ENCODE measurements around the gene ZNF444.
"Not testable (repeated sequence)": the region's sequence is repeated elsewhere in the genome, so short reads cannot be mapped to it uniquely, and the experiment has no call there.

The ZNF444 gene

GRCh38 chr19:56142897-56143434, 1.9 kb downstream of the ZNF444 start:
- H3K4me3 ChIP-seq (ENCODE audit: low read length): no peak overlapping the region
- H3K36me3 ChIP-seq (ENCODE audit: insufficient read depth, low read length): peaks cover 12% of the 10 kb centered on the region
- H3K9ac ChIP-seq (ENCODE audit: low read depth, low read length): no peak overlapping the region
- no peaks in the 10 kb centered on the region for H3K27me3 ChIP-seq (ENCODE audit: control insufficient read depth, insufficient read depth, low read length)
- no peak overlapping the region for H3K4me2 ChIP-seq (ENCODE audit: low read length)
- peaks cover 11% of the 10 kb centered on the region for H3K4me1 ChIP-seq (ENCODE audit: control insufficient read depth, insufficient read depth, low read length)
- no peaks in the 10 kb centered on the region for H3K9me3 ChIP-seq (replicated peaks; ENCODE audit: low read length)

- H3K36me3 ChIP-seq (ENCODE audit: insufficient read depth, low read length): peaks cover 16% of the 10 kb centered on the region
- H3K4me1 ChIP-seq (ENCODE audit: control insufficient read depth, insufficient read depth, low read length): peaks cover 11% of the 10 kb centered on the region
- no peak overlapping the region for H3K9ac ChIP-seq (ENCODE audit: low read depth, low read length)
- H3K27me3 ChIP-seq (ENCODE audit: control insufficient read depth, insufficient read depth, low read length): no peaks in the 10 kb centered on the region
- no peak overlapping the region for H3K4me3 ChIP-seq (ENCODE audit: low read length)
- no peaks in the 10 kb centered on the region for H3K9me3 ChIP-seq (replicated peaks; ENCODE audit: low read length)
- H3K4me2 ChIP-seq (ENCODE audit: low read length): no peak overlapping the region
These were observed 3.3 kb downstream of the ZNF444 start for GRCh38 chr19:56144376-56144775.

- Histone ChIP-seq H3K9me3 (replicated peaks; ENCODE audit: low read length) (no peaks in the 10 kb centered on the region), H3K36me3 (ENCODE audit: insufficient read depth, low read length) (peaks cover 20% of the 10 kb centered on the region), H3K4me2 (ENCODE audit: low read length) (no peak overlapping the region), H3K4me3 (ENCODE audit: low read length) (no peak overlapping the region), H3K4me1 (ENCODE audit: control insufficient read depth, insufficient read depth, low read length) (peaks cover 8% of the 10 kb centered on the region), H3K27me3 (ENCODE audit: control insufficient read depth, insufficient read depth, low read length) (no peaks in the 10 kb centered on the region), H3K9ac (ENCODE audit: low read depth, low read length) (no peak overlapping the region)
These were observed 3.7 kb downstream of the ZNF444 start for GRCh38 chr19:56144831-56145230.

GRCh38 chr19:56145698-56146097, 4.6 kb downstream of the ZNF444 start:
- Histone ChIP-seq H3K9ac (ENCODE audit: low read depth, low read length) (no peak overlapping the region), H3K4me1 (ENCODE audit: control insufficient read depth, insufficient read depth, low read length) (peaks cover 5% of the 10 kb centered on the region), H3K36me3 (ENCODE audit: insufficient read depth, low read length) (peaks cover 20% of the 10 kb centered on the region), H3K4me2 (ENCODE audit: low read length) (no peak overlapping the region), H3K4me3 (ENCODE audit: low read length) (no peak overlapping the region), H3K27me3 (ENCODE audit: control insufficient read depth, insufficient read depth, low read length) (no peaks in the 10 kb centered on the region), H3K9me3 (replicated peaks; ENCODE audit: low read length) (no peaks in the 10 kb centered on the region)

GRCh38 chr19:56146904-56147303, 5.8 kb downstream of the ZNF444 start:
- H3K9me3 ChIP-seq (replicated peaks; ENCODE audit: low read length): no peaks in the 10 kb centered on the region
- peaks cover 20% of the 10 kb centered on the region for H3K36me3 ChIP-seq (ENCODE audit: insufficient read depth, low read length)
- H3K9ac ChIP-seq (ENCODE audit: low read depth, low read length): no peak overlapping the region
- no peak overlapping the region for H3K4me2 ChIP-seq (ENCODE audit: low read length)
- no peaks in the 10 kb centered on the region for H3K27me3 ChIP-seq (ENCODE audit: control insufficient read depth, insufficient read depth, low read length)
- H3K4me3 ChIP-seq (ENCODE audit: low read length): no peak overlapping the region
- peaks cover 4% of the 10 kb centered on the region for H3K4me1 ChIP-seq (ENCODE audit: control insufficient read depth, insufficient read depth, low read length)

- Histone ChIP-seq H3K9ac (ENCODE audit: low read depth, low read length) (no peak overlapping the region), H3K4me3 (ENCODE audit: low read length) (no peak overlapping the region), H3K4me1 (ENCODE audit: control insufficient read depth, insufficient read depth, low read length) (no peaks in the 10 kb centered on the region), H3K4me2 (ENCODE audit: low read length) (no peak overlapping the region), H3K9me3 (replicated peaks; ENCODE audit: low read length) (no peaks in the 10 kb centered on the region), H3K36me3 (ENCODE audit: insufficient read depth, low read length) (peaks cover 20% of the 10 kb centered on the region), H3K27me3 (ENCODE audit: control insufficient read depth, insufficient read depth, low read length) (no peaks in the 10 kb centered on the region)
These were observed 6.2 kb downstream of the ZNF444 start for GRCh38 chr19:56147307-56147706.

GRCh38 chr19:56148096-56148495, 7.0 kb downstream of the ZNF444 start:
- Histone ChIP-seq H3K9me3 (replicated peaks; ENCODE audit: low read length) (no peaks in the 10 kb centered on the region), H3K36me3 (ENCODE audit: insufficient read depth, low read length) (peaks cover 20% of the 10 kb centered on the region), H3K4me3 (ENCODE audit: low read length) (no peak overlapping the region), H3K4me1 (ENCODE audit: control insufficient read depth, insufficient read depth, low read length) (no peaks in the 10 kb centered on the region), H3K4me2 (ENCODE audit: low read length) (no peak overlapping the region), H3K27me3 (ENCODE audit: control insufficient read depth, insufficient read depth, low read length) (no peaks in the 10 kb centered on the region), H3K9ac (ENCODE audit: low read depth, low read length) (no peak overlapping the region)

GRCh38 chr19:56148955-56149655, 8.0 kb downstream of the ZNF444 start:
- not testable (repeated sequence) for H3K4me3 ChIP-seq (ENCODE audit: low read length); H3K9me3 ChIP-seq (replicated peaks; ENCODE audit: low read length); H3K9ac ChIP-seq (ENCODE audit: low read depth, low read length); H3K4me2 ChIP-seq (ENCODE audit: low read length); H3K27me3 ChIP-seq (ENCODE audit: control insufficient read depth, insufficient read depth, low read length); H3K4me1 ChIP-seq (ENCODE audit: control insufficient read depth, insufficient read depth, low read length)
- H3K36me3 ChIP-seq (ENCODE audit: insufficient read depth, low read length): peaks cover 20% of the 10 kb centered on the region

GRCh38 chr19:56149656-56150038, 8.6 kb downstream of the ZNF444 start:
- Histone ChIP-seq H3K4me2 (ENCODE audit: low read length) (no peak overlapping the region), H3K9me3 (replicated peaks; ENCODE audit: low read length) (no peaks in the 10 kb centered on the region), H3K27me3 (ENCODE audit: control insufficient read depth, insufficient read depth, low read length) (no peaks in the 10 kb centered on the region), H3K9ac (ENCODE audit: low read depth, low read length) (no peak overlapping the region), H3K4me1 (ENCODE audit: control insufficient read depth, insufficient read depth, low read length) (no peaks in the 10 kb centered on the region), H3K36me3 (ENCODE audit: insufficient read depth, low read length) (peaks cover 20% of the 10 kb centered on the region), H3K4me3 (ENCODE audit: low read length) (no peak overlapping the region)

GRCh38 chr19:56150358-56150757, 9.3 kb downstream of the ZNF444 start:
- peaks cover 20% of the 10 kb centered on the region for H3K36me3 ChIP-seq (ENCODE audit: insufficient read depth, low read length)
- no peak overlapping the region for H3K4me3 ChIP-seq (ENCODE audit: low read length)
- no peak overlapping the region for H3K9ac ChIP-seq (ENCODE audit: low read depth, low read length)
- H3K9me3 ChIP-seq (replicated peaks; ENCODE audit: low read length): no peaks in the 10 kb centered on the region
- H3K4me1 ChIP-seq (ENCODE audit: control insufficient read depth, insufficient read depth, low read length): no peaks in the 10 kb centered on the region
- H3K4me2 ChIP-seq (ENCODE audit: low read length): no peak overlapping the region
- no peaks in the 10 kb centered on the region for H3K27me3 ChIP-seq (ENCODE audit: control insufficient read depth, insufficient read depth, low read length)

- H3K4me2 ChIP-seq (ENCODE audit: low read length): no peak overlapping the region
- no peaks in the 10 kb centered on the region for H3K27me3 ChIP-seq (ENCODE audit: control insufficient read depth, insufficient read depth, low read length)
- no peaks in the 10 kb centered on the region for H3K4me1 ChIP-seq (ENCODE audit: control insufficient read depth, insufficient read depth, low read length)
- H3K9me3 ChIP-seq (replicated peaks; ENCODE audit: low read length): no peaks in the 10 kb centered on the region
- H3K9ac ChIP-seq (ENCODE audit: low read depth, low read length): no peak overlapping the region
- peaks cover 16% of the 10 kb centered on the region for H3K36me3 ChIP-seq (ENCODE audit: insufficient read depth, low read length)
- H3K4me3 ChIP-seq (ENCODE audit: low read length): no peak overlapping the region
These were observed 11.6 kb downstream of the ZNF444 start for GRCh38 chr19:56152644-56153043.

GRCh38 chr19:56153507-56153906, 12.4 kb downstream of the ZNF444 start:
- Histone ChIP-seq H3K36me3 (ENCODE audit: insufficient read depth, low read length) (peaks cover 16% of the 10 kb centered on the region), H3K4me3 (ENCODE audit: low read length) (no peak overlapping the region), H3K4me1 (ENCODE audit: control insufficient read depth, insufficient read depth, low read length) (no peaks in the 10 kb centered on the region)

More at GRCh38 chr19:56153507-56153906, 12.4 kb downstream of the ZNF444 start:
- H3K27me3 ChIP-seq (ENCODE audit: control insufficient read depth, insufficient read depth, low read length): no peaks in the 10 kb centered on the region
- H3K9me3 ChIP-seq (replicated peaks; ENCODE audit: low read length): no peaks in the 10 kb centered on the region
- no peak overlapping the region for H3K4me2 ChIP-seq (ENCODE audit: low read length)
- H3K9ac ChIP-seq (ENCODE audit: low read depth, low read length): no peak overlapping the region
